HG03571 (cell line): ENCODE data around the gene MYO10.
A peak's percentile ranks its signal among the peaks of the same experiment; 100 is the strongest.

Experiments
- ATAC-seq: cut with Tn5 transposase; IDR thresholded peaks from one replicate; pipeline ENCODE4 v1.9.1; 2021; ENCODE audit not compliant: unreplicated experiment

The MYO10 gene

GRCh38 chr5:16644301-16644889, 291.7 kb downstream of the MYO10 start:
- ATAC-seq: no peak

GRCh38 chr5:16642867-16643266, 293.2 kb downstream of the MYO10 start:
- no peak for ATAC-seq

- ATAC-seq: no peak
Observed at GRCh38 chr5:16639206-16639605, 296.9 kb downstream of the MYO10 start.

- ATAC-seq: no peak
Observed at GRCh38 chr5:16628376-16628775, 307.7 kb downstream of the MYO10 start.

GRCh38 chr5:16626696-16627264, 309.3 kb downstream of the MYO10 start:
- peak; percentile 87 for ATAC-seq

GRCh38 chr5:16625096-16625495, 311.0 kb downstream of the MYO10 start:
- ATAC-seq: no peak

GRCh38 chr5:16619136-16619535, 317.0 kb downstream of the MYO10 start:
- ATAC-seq: peak; percentile 26

- no peak for ATAC-seq
Observed at GRCh38 chr5:16618138-16618897, 317.8 kb downstream of the MYO10 start.

- no peak for ATAC-seq
Observed at GRCh38 chr5:16617274-16617968, 318.7 kb downstream of the MYO10 start.

GRCh38 chr5:16616536-16617273, 319.4 kb downstream of the MYO10 start, which contains the start of gene RETREG1:
Gene RETREG1 (minus strand): TSS chr5:16616997. CDS start chr5:16616971, 26 bp downstream.
- peak; percentile 63 for ATAC-seq

- ATAC-seq: no peak
Observed at GRCh38 chr5:16615741-16616535, 320.1 kb downstream of the MYO10 start.

- no peak for ATAC-seq
Observed at GRCh38 chr5:16612007-16612406, 324.1 kb downstream of the MYO10 start.
